Colonic mucosa (tissue), 4 donors: ENCODE measurements around the gene PDE6A. TPM values are rescaled to one million over a fixed set of nuclear protein-coding genes. Genes with fewer than 3 reads are reported as not detected.
A peak's percentile ranks its signal among the peaks of the same experiment; 100 is the strongest.

Experiments used
- DNase-seq: peaks from one replicate; pipeline ENCODE4 v3.0.0-alpha.2; 2020
- H3K27ac ChIP-seq: fragments of 200-600 bp; one replicate; pipeline ENCODE4 v1.8.0; 2021
- H3K27me3 ChIP-seq: fragments of 200-600 bp; one replicate; pipeline ENCODE4 v1.8.0; 2021
- H3K36me3 ChIP-seq: fragments of 200-600 bp; one replicate; pipeline ENCODE4 v1.8.0; 2021
- H3K4me1 ChIP-seq: fragments of 200-600 bp; one replicate; pipeline ENCODE4 v1.8.0; 2021; ENCODE audit warnings: mild to moderate bottlenecking
- H3K4me3 ChIP-seq: fragments of 200-600 bp; one replicate; pipeline ENCODE4 v1.8.0; 2021
- H3K9ac ChIP-seq, 2 donors: one replicate each; pipeline ENCODE4 v1.7.0; 2013; ENCODE audit warnings: control low read depth in 2 of 2, low read depth in 2 of 2, low read length in 2 of 2
- H3K9me3 ChIP-seq: fragments of 200-600 bp; one replicate; pipeline ENCODE4 v1.8.0; 2021
- intact Hi-C: fragments of 100-400 bp; cut with DNase I; formaldehyde crosslinking; loops from one replicate; pipeline ENCODE4 v1.14.1; 2022
- total RNA-seq, 2 donors: library from RNA; stranded (reverse); fragmentation: NEBNext Ultra II Directional in 1 of 2; extraction: Animal tissue kit (Norgen Biotek cat#: 25700) in 1 of 2; gene quantifications; one replicate each; pipeline ENCODE4 v1.2.1, GENCODE V29; 2021
- TF ChIP-seq, protein P1 (sequence below): fragments of 200-600 bp; IDR thresholded peaks from one replicate; pipeline ENCODE4 v1.8.0; 2022; ENCODE audit warnings: antibody characterized with exemption, mild to moderate bottlenecking
- donor health status: healthy.
- donor health status: DM: no; HTN: no; CAD: no.
- donor health status: DM: no; HTN: no; CAD: no.

The PDE6A gene
- total RNA-seq, 2 donors from 2014 or later = 1.5 to 2.7 TPM

DNA sequence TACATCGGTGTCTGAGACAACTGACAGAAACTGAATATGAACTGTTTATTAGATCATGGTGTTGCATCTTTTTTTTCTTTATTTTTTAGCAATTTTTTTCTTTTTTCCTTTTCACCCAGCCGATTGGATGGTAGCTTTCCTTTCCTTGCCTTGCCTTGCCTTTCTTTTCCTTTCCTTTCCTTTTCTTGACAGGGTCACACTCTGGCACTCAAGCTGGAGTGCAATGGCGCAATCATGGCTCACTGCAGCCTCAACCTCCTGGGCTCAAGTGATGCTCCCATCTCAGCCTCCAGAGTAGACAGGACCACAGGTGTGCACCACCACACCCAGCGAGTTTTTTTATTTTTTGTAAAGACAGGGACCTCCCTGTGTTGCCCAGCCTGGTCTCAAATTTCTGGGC lies 2.8 kb downstream of the PDE6A start:
- TF ChIP-seq, protein P1, sequence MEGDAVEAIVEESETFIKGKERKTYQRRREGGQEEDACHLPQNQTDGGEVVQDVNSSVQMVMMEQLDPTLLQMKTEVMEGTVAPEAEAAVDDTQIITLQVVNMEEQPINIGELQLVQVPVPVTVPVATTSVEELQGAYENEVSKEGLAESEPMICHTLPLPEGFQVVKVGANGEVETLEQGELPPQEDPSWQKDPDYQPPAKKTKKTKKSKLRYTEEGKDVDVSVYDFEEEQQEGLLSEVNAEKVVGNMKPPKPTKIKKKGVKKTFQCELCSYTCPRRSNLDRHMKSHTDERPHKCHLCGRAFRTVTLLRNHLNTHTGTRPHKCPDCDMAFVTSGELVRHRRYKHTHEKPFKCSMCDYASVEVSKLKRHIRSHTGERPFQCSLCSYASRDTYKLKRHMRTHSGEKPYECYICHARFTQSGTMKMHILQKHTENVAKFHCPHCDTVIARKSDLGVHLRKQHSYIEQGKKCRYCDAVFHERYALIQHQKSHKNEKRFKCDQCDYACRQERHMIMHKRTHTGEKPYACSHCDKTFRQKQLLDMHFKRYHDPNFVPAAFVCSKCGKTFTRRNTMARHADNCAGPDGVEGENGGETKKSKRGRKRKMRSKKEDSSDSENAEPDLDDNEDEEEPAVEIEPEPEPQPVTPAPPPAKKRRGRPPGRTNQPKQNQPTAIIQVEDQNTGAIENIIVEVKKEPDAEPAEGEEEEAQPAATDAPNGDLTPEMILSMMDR = no peak
- Histone ChIP-seq H3K9me3 (no peaks in the 10 kb centered on the region), H3K9ac (no peak overlapping the region), H3K36me3 (no peaks in the 10 kb centered on the region), H3K4me1 (peaks cover 12% of the 10 kb centered on the region), H3K27ac (no peak overlapping the region), H3K4me3 (no peak overlapping the region), H3K27me3 (no peaks in the 10 kb centered on the region)
- intact Hi-C loops = no loop called here
- DNase-seq = no peak

- TF ChIP-seq, protein P1 = no peak
- H3K4me1 ChIP-seq = peaks cover 9% of the 10 kb centered on the region
Measured at GRCh38 chr5:149940941-149941644, 3.5 kb downstream of the PDE6A start.

DNA sequence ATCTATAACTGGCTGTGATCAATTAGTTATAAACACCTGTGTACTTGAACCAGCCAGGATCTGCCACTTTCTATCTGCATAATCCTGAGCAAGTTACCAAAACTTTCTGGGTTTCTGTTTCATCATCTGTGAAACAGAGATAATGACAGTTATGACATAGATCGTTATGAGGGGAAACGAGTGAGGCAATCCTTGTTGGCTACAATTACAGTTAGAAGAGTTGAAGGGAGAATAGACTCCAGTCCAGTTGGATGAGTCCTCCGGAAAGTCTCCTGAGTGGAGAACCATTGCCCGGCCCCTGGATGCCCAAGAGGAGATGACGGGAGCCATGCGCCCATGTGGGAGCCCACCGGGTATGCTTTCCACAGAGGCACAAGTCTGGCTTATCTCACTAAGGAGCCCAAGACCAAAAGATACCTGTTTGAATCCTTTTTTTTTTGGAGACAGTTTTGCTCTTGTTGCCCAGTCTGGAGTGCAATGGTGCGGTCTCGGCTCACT lies 4.5 kb downstream of the PDE6A start:
- peaks cover 9% of the 10 kb centered on the region for H3K4me1 ChIP-seq
- no peaks in the 10 kb centered on the region for H3K27me3 ChIP-seq
- H3K27ac ChIP-seq = peak overlapping the region; percentile 18
- TF ChIP-seq, protein P1 = no peak
- no peaks in the 10 kb centered on the region for H3K36me3 ChIP-seq
- H3K9ac ChIP-seq = no peak overlapping the region
- H3K4me3 ChIP-seq = no peak overlapping the region
- intact Hi-C loops = no loop called here
- H3K9me3 ChIP-seq = no peaks in the 10 kb centered on the region
- DNase-seq = no peak

More at GRCh38 chr5:149940941-149941644, 3.5 kb downstream of the PDE6A start:
- no peaks in the 10 kb centered on the region for H3K27me3 ChIP-seq
- intact Hi-C loops = no loop called here
- no peak for DNase-seq
- H3K27ac ChIP-seq = no peak overlapping the region
- H3K4me3 ChIP-seq = no peak overlapping the region
- H3K36me3 ChIP-seq = no peaks in the 10 kb centered on the region
- H3K9ac ChIP-seq = peak overlapping the region in 1 of 2 donors; percentile 28
- H3K9me3 ChIP-seq = no peaks in the 10 kb centered on the region

- no peaks in the 10 kb centered on the region for H3K36me3 ChIP-seq
- no peaks in the 10 kb centered on the region for H3K27me3 ChIP-seq
- peaks cover 9% of the 10 kb centered on the region for H3K4me1 ChIP-seq
- H3K9ac ChIP-seq = peak overlapping the region in 1 of 2 donors; percentile 55
- intact Hi-C loops = no loop called here
- DNase-seq = no peak
- peak overlapping the region; percentile 18 for H3K27ac ChIP-seq
- TF ChIP-seq, protein P1 = no peak
- no peak overlapping the region for H3K4me3 ChIP-seq
- no peaks in the 10 kb centered on the region for H3K9me3 ChIP-seq
Measured at GRCh38 chr5:149939546-149939945, 5.0 kb downstream of the PDE6A start.

GRCh38 chr5:149938791-149939358 lies 5.7 kb downstream of the PDE6A start:
- H3K9ac ChIP-seq = peak overlapping the region in 1 of 2 donors; percentile 55
- intact Hi-C loops = no loop called here

More at GRCh38 chr5:149938791-149939358, 5.7 kb downstream of the PDE6A start:
- Histone ChIP-seq H3K4me1 (peaks cover 9% of the 10 kb centered on the region), H3K9me3 (no peaks in the 10 kb centered on the region), H3K4me3 (no peak overlapping the region), H3K27ac (peak overlapping the region; percentile 18), H3K36me3 (no peaks in the 10 kb centered on the region), H3K27me3 (no peaks in the 10 kb centered on the region)
- DNase-seq = no peak
- TF ChIP-seq, protein P1 = no peak
